Effector CD4-positive, alpha-beta T cell (primary cell): ENCODE results near the gene TGFBR3.

ENCODE experiments used
- DNase-seq: peaks from one replicate; pipeline ENCODE4 v3.0.0-alpha.2; 2020

Gene TGFBR3

DNA sequence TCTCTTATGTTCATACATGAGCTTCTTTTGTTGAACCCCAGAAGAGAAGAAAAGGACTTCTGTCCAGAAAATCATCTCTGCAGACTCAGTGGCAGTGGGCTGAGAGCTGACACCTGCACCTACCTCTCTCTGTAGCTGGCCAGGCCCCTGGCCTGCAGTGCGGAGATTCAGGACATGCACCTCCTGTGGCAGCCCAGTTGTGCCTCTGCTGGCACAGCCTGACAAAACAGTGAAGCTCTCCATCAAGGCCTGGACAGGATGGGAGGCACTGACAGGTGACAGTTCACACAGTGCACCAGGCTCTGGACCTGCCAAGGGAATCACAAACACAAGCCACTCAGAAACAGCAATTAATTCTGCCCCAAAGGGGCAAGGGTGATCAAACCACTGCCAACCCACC lies 88.8 kb downstream of the TGFBR3 start:
- DNase-seq, result no peak

DNA sequence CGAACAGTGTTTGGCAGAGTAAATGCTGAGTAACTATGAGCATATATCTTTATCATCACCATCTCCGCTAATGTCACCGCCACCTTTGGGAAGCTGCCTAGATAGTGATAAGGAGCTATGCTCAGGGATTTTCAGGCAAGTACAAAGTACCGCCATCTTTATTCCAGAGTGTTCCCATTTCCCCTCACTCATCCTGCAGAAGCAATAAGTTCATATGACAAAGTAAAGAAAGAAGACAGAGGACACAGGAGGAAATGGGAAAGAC lies 89.6 kb downstream of the TGFBR3 start:
- no peak for DNase-seq

DNA sequence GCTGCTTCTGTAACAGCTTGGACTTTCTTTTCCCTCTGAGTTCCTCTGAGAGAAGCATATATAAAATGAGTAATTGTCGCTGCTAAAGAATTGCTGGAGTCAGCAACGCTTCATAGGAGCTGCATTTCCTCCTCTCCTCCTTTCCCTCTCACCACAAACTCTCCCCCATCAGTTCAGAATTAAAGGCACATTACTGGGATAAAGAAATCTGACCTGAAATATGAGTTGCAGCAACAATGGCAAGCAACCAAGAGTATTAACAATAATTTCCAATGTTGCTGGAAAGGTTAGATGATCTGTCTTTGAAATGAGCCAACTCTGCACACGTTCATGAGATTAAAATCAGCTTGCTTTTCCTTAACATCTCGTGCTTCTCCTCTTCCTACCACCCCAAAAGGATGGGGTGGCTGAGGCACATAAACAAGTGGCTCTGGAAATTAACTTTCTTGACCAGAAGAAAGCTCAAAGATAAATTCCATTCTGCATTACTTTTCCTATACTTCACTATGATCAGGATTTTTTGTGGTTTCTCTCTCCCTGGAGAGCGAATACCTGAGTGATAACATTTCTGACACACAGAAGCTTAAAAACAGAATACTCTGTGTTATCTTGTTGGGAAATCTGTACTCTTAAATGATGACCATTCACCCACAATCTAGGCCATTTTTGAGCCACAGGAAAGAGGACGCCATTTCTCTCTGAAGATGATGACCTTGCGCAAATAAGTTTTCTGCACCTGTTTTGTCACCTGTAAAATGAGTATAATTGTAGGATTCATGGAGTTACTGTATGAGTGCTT lies 90.2 kb downstream of the TGFBR3 start:
- DNase-seq, result no peak

DNA sequence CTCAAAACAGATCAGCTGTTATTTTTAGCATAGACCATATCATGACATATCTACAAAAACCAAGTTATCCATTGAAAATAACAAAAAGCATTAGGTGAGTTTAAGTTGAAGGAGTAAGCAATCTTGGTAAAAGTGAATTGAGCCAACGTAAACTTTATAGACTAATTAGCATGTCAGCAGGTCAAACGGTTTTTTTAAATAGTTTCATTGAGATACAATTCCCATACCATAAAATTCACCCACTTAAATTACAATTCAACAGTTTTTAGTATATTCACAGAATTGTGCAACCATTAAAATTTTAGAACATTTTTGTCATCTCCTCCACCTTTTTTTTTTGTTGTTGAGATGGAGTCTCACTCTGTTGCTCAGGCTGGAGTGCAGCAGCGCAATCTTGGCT lies 92.1 kb downstream of the TGFBR3 start:
- DNase-seq, result no peak

DNA sequence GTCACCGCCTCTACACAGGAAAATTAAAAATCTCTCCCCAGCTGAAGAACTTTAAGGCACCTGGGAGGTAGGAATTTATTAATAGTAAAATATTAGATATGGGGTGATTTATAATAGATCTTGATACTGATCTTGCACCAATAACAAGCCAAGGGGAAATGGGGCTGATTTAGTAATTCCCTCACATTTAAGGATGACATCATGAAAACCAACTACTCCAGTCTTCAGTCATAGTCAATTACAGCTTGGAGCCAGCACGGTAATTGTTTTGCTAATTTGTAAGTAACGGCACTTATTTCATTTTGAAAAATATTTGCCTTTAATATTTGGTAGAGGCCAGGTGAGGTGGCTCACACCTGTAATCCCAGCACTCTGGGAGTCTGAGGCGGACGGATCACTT lies 92.8 kb downstream of the TGFBR3 start:
- no peak for DNase-seq

DNA sequence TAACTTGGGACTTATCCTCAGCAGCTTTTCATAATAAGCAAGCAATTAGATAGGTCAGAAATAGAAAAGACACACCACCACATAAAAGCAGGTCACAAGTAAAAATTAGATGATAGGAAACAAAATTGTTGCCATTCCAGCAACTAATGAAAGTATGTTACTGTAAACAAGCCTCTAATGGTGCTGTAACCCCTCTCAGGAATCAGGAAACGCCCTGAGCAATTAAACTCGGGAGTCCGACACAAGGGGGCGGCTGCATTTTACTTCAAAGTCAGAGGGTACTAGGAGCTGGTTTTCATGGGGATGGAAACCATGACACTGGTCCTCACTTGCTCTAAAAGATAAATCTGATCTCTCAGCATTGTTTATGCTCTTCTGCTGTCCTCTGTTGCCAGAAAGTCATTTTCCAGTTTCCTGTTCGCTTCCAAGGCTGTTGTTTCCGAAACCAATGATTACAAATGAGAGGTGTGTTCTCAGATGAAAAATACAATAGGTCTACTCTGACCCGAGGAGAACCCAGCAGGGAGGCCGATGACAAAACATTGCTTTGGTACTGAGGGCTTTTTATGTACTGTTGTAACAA lies 93.4 kb downstream of the TGFBR3 start:
- no peak for DNase-seq

DNA sequence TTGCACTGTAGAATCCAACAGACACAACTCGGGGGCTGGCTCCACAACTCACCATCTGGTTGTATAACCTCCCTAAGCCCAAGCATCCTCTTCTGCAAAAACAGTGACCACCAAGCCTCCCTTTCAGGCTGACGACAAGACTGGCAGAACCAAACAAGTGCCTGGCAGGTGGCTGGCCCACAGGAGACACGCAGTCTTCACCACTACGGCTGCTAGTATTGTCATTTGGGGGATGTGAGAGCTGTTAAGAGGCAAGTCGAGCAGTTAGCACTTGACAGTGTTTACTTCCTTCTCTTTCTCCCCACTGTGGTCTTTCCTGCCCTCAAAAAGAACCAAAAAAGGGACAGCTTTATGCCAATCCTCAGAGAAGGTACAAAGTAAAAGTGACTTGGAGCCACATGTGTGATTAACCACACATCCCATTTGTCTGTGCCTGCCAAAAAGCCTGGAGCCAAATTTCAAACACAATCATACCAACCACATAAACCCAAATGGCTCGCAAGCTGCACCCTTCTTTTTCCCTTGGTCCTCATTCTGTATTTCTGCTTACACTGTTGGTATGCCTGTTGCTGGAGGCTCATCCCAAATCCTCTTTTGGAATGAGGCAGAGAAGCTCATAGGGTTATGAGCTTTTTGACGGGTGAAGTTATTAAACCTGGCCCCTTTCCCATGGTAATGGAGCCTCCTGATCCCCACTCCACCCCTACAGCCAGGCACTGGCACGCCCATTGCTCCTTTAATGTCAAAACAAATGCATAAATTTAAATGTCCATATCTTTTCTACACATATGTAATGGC lies 94.1 kb downstream of the TGFBR3 start:
- no peak for DNase-seq

DNA sequence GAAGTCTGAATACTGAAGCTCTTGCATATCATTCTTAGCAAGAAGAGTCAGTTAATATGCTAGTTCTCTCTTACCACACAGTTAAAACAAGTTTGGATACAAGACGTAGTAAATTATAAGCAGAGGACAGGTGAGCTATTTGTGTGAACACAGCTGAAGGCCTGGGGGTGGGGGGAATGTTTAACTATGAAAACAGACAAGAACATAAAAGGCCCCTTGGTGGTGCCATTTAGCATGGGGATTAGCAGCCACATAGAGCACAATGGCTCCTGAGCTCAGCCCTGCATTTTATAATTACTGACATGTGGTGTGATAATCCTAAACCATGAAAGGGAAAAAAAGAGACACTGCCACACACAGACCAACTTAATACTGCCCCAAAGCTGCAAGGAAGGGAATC lies 94.8 kb downstream of the TGFBR3 start:
- no peak for DNase-seq

DNA sequence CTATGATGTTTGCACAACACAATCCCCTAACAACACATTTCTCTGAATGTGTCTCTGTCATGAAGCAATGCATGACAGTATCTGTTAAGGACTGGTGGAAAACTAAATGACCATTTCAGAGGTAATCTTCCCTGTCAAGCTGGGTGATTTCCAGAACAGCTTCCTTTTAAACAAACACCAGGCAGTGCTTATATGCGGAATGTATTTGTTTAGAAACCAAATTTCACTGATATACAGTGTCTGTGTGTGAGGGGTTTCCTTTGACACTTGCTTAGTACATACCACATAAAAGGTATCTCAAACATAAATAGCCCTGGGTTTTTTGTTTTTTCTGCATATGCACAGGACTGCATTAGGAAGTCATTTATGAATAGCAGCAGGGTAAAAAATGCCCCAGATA lies 95.6 kb downstream of the TGFBR3 start:
- no peak for DNase-seq

DNA sequence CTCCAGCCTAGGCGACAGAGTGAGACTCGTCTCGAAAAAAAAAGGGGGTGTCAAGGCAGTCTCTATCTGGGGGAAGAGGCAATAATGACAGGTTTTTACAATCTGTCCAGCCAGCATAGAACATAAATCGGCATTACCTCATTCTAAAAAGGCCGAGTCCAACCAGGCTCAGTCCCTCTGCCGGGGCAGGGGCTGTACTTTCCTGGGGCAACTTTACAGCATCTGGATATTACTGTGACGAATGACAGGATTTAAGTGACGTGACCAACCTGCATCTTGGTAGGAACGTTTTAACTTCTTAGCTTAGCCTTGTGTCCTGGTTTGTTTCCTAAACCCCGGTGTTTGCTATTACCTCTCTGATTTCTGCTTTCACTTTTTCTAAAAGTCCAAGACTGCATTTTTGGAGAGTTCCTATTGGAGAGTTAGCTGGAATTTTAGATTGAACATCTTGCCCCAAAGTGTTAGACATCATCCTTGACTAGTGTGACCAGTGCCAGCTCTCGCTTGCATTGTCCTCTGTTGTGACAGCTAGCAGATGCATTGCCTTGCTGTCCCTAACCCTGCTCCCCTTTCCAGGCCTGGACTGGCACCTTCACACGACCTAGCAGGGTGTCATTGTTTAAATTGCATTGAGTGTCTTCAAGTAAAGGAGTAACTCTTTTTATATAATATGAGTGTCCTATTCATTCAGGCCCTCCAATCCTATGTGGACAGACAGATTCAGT lies 96.5 kb downstream of the TGFBR3 start:
- no peak for DNase-seq

DNA sequence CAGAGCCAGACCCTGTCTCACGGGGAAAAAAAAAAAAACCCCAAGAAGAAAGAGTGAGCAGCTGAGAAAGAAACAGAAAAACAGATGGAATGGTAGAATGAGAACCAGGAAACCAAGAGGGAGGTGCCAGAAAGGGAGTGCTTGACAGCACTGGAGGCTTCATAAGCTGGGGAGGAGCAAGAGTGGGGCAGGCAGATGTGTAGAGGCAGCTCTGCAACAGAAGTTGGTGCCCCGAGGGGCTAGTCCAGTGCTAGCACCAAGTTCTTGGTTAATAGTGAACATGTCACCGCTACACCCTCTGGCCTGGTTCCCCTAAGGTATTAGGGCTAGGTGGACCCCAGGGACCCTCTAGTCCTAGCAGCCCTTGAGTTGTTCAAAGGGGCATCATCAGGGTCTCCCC lies 98.0 kb downstream of the TGFBR3 start:
- DNase-seq, result no peak

DNA sequence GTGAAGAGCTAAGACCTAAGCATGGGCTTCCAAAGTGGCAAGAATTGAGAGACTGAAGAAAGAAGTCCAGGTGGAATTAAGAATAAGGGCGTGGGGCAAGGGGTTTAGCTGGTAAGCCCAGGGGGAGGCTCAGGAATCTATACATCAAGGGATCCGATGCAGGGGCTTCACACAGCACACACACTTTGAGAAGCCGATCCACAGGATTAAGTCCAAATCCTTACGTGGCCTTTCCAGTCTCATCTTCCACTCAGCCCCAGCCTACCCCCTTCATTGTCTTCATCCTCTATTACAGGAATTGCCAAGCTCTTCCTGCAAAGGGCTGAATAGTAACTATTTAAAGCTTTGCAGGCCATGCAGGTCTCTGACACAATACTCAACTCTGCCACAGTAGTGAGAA lies 101.3 kb downstream of the TGFBR3 start:
- DNase-seq, result no peak

DNA sequence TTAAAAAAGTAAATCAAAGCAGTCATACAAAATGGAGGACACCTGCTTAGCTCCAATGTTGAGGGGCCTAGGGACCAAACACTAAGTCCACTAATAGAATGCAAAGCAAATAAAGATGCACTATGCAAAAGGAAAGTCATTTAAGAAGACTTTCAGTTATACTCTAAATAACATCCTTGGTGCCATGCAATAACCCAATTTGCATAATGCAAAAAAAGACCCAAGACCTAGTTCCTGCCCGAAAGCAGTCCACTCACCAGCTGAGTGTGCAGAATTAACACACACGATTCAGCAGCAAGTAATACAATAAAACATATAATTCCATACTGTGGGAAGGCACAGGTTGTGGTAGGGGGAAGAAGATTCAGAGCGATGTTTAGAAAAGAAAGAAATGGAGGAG lies 101.8 kb downstream of the TGFBR3 start:
- no peak for DNase-seq

DNA sequence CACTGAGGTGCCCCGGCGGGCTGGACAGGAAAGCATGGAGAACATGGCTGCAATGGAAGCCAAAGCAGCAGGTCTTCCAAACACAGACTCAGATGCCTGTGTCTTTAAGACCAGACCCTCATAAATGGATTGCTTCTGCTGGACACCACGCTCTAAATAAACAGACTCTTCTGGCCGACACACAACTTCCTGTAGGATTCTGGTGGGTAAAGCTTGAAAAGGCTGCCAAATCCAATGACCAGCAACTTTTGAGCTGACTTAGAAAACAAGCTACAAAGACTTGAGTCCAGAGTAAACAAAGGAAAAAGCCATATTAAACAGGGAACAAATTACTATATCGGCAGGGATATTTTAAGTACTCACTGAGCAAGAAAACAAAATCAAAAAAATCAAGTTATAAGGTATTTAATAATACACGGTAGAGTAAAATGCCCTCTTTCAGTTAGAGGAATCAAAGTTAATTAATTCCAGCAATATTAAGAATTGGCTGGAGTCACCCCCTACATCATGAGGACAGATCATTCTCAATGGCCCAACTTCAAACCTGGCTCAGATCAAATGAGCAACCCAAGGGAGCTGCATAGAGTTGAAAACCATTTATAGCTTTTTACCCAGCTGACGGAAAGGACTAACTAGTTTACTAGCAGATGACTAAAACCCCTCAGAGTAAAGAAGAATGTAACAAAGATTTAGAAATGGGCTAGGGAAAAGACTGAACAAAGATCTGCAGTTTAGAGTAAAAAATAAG lies 102.4 kb downstream of the TGFBR3 start:
- no peak for DNase-seq

DNA sequence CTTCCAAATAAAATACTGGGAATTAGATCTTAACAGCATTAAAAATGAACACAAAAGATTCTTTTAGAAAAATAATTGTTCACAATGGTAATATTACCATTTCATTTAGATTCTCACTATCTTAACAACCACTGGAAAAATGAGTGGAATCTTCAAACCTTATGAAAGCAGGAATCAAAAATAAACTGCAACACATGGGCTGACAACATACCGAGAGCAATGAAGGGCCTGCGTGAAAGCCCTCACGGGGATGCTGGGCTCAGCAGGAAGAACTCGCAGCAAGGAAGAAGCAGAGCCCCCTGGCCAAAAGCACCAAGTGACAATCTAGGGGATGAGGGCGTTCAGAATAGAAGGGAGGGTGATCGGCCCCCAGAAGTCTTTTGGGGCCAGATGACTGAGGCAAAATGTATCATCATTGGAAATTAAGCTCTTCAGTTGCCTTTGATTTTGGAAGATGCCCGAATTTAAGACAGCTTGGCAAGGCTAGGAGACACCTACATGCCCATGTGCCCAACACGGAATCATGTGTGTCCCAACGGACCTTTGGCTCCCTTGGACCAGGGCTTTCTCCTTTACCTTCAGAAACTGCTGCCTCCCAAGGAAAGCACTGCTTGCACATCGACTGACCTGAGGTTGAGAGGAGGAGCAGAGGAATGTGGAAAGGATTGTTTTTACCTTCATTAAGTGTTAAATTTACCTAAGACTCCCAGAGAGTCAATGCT lies 103.9 kb downstream of the TGFBR3 start:
- DNase-seq, result no peak

DNA sequence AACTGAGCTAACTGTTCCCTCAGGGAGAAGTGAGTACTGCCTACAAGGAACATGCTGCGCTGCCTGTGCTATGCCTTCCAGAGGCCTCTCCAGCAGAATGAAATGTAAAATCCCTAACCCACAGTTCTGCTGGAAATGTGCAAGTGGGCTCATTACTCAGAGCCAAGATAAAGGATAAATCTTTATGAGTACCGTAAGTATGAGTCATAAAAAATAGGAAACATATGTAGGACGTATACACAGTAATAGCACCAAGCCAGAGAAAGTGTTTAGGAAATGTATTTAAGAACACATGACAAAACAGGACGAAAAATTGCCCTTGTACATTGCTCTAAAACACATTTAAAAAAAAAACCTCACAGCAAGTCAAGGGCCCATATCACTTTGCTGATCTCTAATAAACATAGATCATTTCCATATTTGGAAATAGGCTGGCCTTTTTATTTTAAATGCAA lies 104.6 kb downstream of the TGFBR3 start:
- DNase-seq, result no peak

DNA sequence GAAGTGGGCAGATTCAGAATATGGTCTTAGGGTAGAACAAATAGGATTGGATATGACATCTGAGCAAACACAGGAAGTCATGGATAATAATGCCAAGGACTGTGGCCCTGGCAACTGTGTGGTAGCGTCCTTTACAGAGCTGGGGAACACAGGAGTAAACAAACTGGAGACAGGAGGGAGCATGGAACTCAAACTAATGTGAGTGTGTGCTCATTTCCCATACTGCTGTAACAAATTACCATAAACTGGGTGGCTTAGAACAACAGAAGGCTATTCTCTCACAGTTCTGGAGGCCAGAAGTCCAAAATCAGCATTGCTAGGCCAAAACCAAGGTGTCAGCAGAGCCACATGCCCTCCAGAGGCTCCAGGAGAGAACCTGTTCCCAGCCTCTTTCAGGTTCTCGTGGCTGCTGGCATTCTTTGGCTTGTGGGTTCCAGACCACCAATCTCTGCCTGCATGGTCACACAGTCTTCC lies 106.4 kb downstream of the TGFBR3 start:
- DNase-seq, result no peak

DNA sequence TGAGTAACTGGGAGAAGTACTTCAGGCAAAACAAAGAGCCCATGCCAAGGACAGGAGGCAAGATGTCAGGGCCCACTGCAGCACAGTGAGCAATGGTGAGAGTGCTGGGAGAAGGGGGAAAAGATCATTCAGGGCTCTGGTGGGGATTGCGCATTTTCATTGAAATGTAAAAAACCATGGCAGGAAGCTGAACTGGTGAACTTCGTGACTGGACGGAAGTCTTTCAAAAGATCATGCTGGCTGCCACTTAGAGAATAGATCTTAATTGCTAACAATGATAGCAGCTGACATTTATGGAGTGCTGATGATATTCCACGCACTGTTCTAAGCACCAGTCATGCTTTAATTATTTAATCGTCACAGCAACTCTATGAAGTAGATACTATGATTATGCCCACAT lies 107.0 kb downstream of the TGFBR3 start:
- no peak for DNase-seq

DNA sequence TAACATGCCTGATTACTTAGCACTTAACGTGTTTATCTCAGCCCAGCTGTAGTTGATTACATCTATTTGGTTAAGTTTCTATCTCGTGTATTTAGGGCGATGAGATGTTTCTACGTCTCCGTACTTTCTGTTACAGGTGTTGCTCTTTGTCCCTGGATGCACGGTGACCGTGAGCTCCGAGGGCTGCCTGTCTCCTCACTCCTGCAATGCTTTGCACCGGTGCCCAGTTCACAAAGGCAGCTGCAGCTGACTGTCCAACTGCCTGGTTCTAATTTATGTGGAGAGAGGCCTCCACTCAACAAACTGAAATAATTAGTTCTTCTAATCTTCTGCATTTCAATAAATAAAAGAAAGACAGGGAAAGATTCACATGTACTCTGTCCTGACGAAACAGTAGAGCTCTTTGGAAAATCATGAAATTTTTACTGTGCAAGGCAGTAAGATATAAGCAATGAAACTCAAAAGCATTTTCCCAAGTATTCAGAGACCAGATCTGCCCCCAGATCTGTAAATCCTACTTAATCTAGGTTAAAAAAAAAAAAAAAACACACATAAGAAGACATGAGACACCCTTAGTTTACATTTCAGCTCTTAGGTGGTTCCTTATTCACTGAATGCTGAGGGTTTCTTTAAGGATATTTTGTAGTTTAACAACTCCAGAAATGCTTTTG lies 108.2 kb downstream of the TGFBR3 start:
- DNase-seq, result no peak

DNA sequence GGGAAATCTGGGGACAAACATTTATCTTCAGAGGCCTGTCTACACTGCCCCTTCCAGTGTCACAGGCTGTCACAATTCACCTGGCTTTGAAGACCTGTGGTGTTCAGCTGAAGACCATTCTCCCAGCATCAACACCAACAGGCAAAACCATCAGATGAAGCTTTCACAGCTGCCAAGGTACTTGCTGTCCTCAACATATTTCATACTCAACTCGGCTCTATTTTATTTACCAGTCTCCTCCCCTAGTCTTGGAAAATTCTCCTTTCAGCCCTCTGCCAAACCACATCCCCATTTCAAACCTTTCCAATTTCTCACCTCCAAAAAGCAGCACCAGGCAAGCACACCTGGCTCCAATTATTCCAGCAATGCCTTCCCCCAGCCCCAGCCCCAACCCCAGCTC lies 108.8 kb downstream of the TGFBR3 start:
- DNase-seq, result no peak

DNA sequence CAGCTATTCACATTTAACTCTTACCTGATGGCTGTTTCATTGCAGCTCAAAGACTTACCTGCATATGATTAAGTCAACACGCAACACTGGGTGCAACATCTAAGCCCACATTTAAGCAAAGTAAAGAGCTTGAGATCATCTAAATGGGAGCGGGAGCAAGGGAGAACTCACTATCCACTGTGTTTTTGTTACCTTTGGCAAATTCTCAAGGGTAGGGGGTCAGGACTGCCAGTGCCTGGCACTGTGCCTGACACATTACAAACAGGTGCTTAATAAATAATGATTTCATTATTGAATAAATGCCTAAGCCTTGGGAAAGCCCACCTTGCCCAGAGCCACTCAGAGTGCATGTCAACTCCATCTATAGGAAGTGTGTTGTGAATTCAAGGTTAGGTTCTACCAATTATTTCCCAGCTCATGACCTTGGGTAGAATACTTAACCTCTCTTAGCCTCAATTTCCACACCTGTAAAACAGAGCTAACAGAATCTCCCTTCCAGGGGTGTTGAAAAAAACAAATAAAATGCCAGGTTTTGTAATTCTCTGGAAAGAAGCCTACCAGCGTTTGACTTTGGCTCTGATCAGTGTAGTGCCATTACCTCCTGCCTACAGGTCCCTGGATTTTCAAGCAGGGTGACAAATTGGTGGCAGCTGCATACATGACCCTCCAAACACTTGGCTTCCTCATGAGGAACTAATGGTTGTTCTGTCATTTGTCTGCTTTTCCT lies 109.7 kb downstream of the TGFBR3 start:
- DNase-seq, result no peak
